Measurements from ENCODE around the gene SH3RF3.

Gene SH3RF3

GRCh38 chr2:109237792-109238191 is 108.8 kb downstream of the SH3RF3 start:
- no peaks in the 10 kb centered on the region for H3K36me3 ChIP-seq (ENCODE audit: insufficient read depth)
- no peaks in the 10 kb centered on the region for H3K27me3 ChIP-seq (ENCODE audit: insufficient read depth, low read depth)
- H3K79me2 ChIP-seq (ENCODE audit: insufficient read depth, low read depth): no peaks in the 10 kb centered on the region
- no peaks in the 10 kb centered on the region for H4K20me1 ChIP-seq (ENCODE audit: insufficient read depth)
- no peak overlapping the region for H3K4me2 ChIP-seq
- no peak overlapping the region for H2AFZ ChIP-seq (ENCODE audit: low read depth)
- H3K9ac ChIP-seq: no peak overlapping the region
- no peaks in the 10 kb centered on the region for H3K4me1 ChIP-seq (ENCODE audit: low read depth, poor library complexity, severe bottlenecking)
- no peak overlapping the region for H3K4me3 ChIP-seq (IDR thresholded peaks at IDR 0.05; ENCODE audit: insufficient read depth, low read depth, low read length)
- TF ChIP-seq CTCF (conservative IDR thresholded peaks at IDR 0.05; ENCODE audit: low read depth, low read length): no peak
- no peak overlapping the region for H3K27ac ChIP-seq

- Histone ChIP-seq H3K4me2 (no peak overlapping the region), H4K20me1 (ENCODE audit: insufficient read depth) (no peaks in the 10 kb centered on the region), H3K9ac (no peak overlapping the region), H3K27me3 (ENCODE audit: insufficient read depth, low read depth) (no peaks in the 10 kb centered on the region), H3K36me3 (ENCODE audit: insufficient read depth) (no peaks in the 10 kb centered on the region), H2AFZ (ENCODE audit: low read depth) (no peak overlapping the region), H3K4me3 (IDR thresholded peaks at IDR 0.05; ENCODE audit: insufficient read depth, low read depth, low read length) (no peak overlapping the region), H3K27ac (no peak overlapping the region), H3K4me1 (ENCODE audit: low read depth, poor library complexity, severe bottlenecking) (no peaks in the 10 kb centered on the region), H3K79me2 (ENCODE audit: insufficient read depth, low read depth) (no peaks in the 10 kb centered on the region)
- no peak for TF ChIP-seq CTCF (conservative IDR thresholded peaks at IDR 0.05; ENCODE audit: low read depth, low read length)
Observed at GRCh38 chr2:109238580-109238979, 109.6 kb downstream of the SH3RF3 start.

GRCh38 chr2:109239720-109240119 is 110.7 kb downstream of the SH3RF3 start:
- Histone ChIP-seq H3K36me3 (ENCODE audit: insufficient read depth) (no peaks in the 10 kb centered on the region), H3K27me3 (ENCODE audit: insufficient read depth, low read depth) (no peaks in the 10 kb centered on the region), H3K4me1 (ENCODE audit: low read depth, poor library complexity, severe bottlenecking) (no peaks in the 10 kb centered on the region), H3K4me3 (IDR thresholded peaks at IDR 0.05; ENCODE audit: insufficient read depth, low read depth, low read length) (no peak overlapping the region), H3K4me2 (no peak overlapping the region), H3K9ac (no peak overlapping the region), H3K27ac (no peak overlapping the region), H4K20me1 (ENCODE audit: insufficient read depth) (no peaks in the 10 kb centered on the region), H2AFZ (ENCODE audit: low read depth) (no peak overlapping the region), H3K79me2 (ENCODE audit: insufficient read depth, low read depth) (no peaks in the 10 kb centered on the region)
- TF ChIP-seq CTCF (conservative IDR thresholded peaks at IDR 0.05; ENCODE audit: low read depth, low read length): no peak

GRCh38 chr2:109242210-109242653 is 113.2 kb downstream of the SH3RF3 start:
- no peaks in the 10 kb centered on the region for H3K4me1 ChIP-seq (ENCODE audit: low read depth, poor library complexity, severe bottlenecking)
- no peak overlapping the region for H3K4me2 ChIP-seq
- no peak overlapping the region for H2AFZ ChIP-seq (ENCODE audit: low read depth)
- no peak for TF ChIP-seq CTCF (conservative IDR thresholded peaks at IDR 0.05; ENCODE audit: low read depth, low read length)
- no peaks in the 10 kb centered on the region for H3K27me3 ChIP-seq (ENCODE audit: insufficient read depth, low read depth)
- H4K20me1 ChIP-seq (ENCODE audit: insufficient read depth): no peaks in the 10 kb centered on the region
- H3K36me3 ChIP-seq (ENCODE audit: insufficient read depth): no peaks in the 10 kb centered on the region
- H3K27ac ChIP-seq: no peak overlapping the region
- no peak overlapping the region for H3K4me3 ChIP-seq (IDR thresholded peaks at IDR 0.05; ENCODE audit: insufficient read depth, low read depth, low read length)
- no peak overlapping the region for H3K9ac ChIP-seq
- H3K79me2 ChIP-seq (ENCODE audit: insufficient read depth, low read depth): no peaks in the 10 kb centered on the region

All from KMS-11 (cell line).